VCaP (cell line): ENCODE results near the gene PIGZ.
A peak's percentile ranks its signal among the peaks of the same experiment; 100 is the strongest.

Experiments
- H3K27ac ChIP-seq: fragments of 450-650 bp; 2 replicates; pipeline ENCODE4 v1.5.1; 2017
- CTCF ChIP-seq: fragments of 450-650 bp; conservative IDR thresholded peaks from 2 replicates; pipeline ENCODE4 v1.5.1; 2017; ENCODE audit warnings: mild to moderate bottlenecking, moderate library complexity

Gene PIGZ

GRCh38 chr3:196968233-196969133, at the start of gene PIGZ:
Gene PIGZ, minus strand, starts transcription at chr3:196968833. Its CDS starts 16,802 bp downstream, at chr3:196952031.
- no peak for TF ChIP-seq CTCF
- peak within 1 kb of the TSS; percentile 68 for H3K27ac ChIP-seq

GRCh38 chr3:197017003-197017402, 48.4 kb upstream of the PIGZ start:
- no peak for TF ChIP-seq CTCF
- no peak overlapping the region for H3K27ac ChIP-seq

GRCh38 chr3:197015790-197016736, 47.4 kb upstream of the PIGZ start:
- TF ChIP-seq CTCF, result no peak
- no peak overlapping the region for H3K27ac ChIP-seq

GRCh38 chr3:197014942-197015575, 46.4 kb upstream of the PIGZ start:
- TF ChIP-seq CTCF, result no peak
- H3K27ac ChIP-seq, result no peak overlapping the region

GRCh38 chr3:197014024-197014423, 45.4 kb upstream of the PIGZ start:
- TF ChIP-seq CTCF, result no peak
- H3K27ac ChIP-seq, result no peak overlapping the region

GRCh38 chr3:197012540-197012883, 43.9 kb upstream of the PIGZ start:
- H3K27ac ChIP-seq, result no peak overlapping the region
- no peak for TF ChIP-seq CTCF
